Peyer's patch (tissue), 4 donors: Measurements from ENCODE around the gene ATOH8.

ENCODE experiments used
- CTCF ChIP-seq, 6 experiments: fragments of 450-650 bp in 4 of 6; fragments of 200-600 bp in 2 of 6; sonication (generic) in 1 of 6; IDR thresholded peaks; one replicate each; pipeline ENCODE4 v1.5.1; 2017 to 2019; ENCODE audit warnings: antibody characterized with exemption in 6 of 6, mild to moderate bottlenecking in 3 of 6, moderate library complexity in 1 of 6
- POLR2A ChIP-seq, 2 donors: fragments of 450-650 bp; IDR thresholded peaks; one replicate each; pipeline ENCODE4 v1.5.1; 2017; ENCODE audit warnings: antibody characterized with exemption in 2 of 2, mild to moderate bottlenecking in 2 of 2, moderate library complexity in 2 of 2

- TF ChIP-seq POLR2A (IDR thresholded peaks at IDR 0.05) (no peak), CTCF (IDR thresholded peaks at IDR 0.05) (no peak)
Observed at GRCh38 chr2:85823951-85824350, 70.2 kb downstream of the ATOH8 start.
